GM23248 (cell line): ENCODE data around the gene FAM110D.

ENCODE experiments used
- EZH2 ChIP-seq: fragments of 200-600 bp; sonication (generic); IDR thresholded peaks from 2 replicates; pipeline ENCODE4 v1.6.1; 2018; ENCODE audit warnings: antibody characterized with exemption, mild to moderate bottlenecking; ENCODE audit not compliant: insufficient read depth, poor library complexity, severe bottlenecking
- EZH2phosphoT487 ChIP-seq: fragments of 200-600 bp; sonication (generic); IDR thresholded peaks from 2 replicates; pipeline ENCODE4 v1.6.1; 2018; ENCODE audit warnings: antibody characterized with exemption, moderate library complexity, mild to moderate bottlenecking, low read depth; ENCODE audit not compliant: insufficient read depth

DNA sequence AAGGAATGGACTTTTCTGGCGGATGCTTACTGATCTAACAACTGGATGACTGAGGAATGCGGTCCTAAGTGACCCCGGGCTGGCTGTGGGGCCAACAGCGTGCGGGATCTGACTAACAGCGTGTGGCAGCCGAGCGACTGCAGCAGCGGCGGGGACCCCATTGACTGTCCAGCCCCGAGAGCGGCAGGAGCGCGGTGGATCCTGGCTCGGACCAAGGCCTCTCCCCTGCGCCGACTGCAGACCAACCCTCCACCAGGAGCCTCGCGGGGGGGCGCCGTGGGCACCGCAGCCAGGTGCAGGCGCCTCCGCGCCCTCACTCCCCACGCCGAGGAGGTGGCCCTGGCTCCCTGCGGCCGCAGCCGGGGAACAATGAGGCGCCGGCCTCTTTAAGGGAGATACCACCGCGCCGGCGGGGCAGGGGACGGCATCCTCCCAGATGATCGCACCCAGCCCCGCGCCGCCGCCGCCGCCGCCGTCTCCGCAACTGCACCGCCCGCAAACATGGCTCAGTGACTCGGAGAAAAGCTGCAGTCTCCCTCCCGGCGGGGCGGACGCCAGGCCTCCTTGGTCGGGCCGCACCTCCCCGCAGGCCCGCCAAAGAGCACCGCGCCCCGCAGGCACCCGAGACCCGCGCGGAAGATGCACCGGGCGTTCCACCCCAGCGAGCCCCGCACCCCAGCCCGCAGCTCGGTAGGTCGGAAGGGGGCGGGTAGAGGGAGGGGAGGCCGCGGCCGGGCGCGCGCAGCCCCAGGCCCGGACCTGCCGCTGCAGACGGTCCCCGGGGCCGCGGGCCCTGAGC, 47.9 kb upstream of the FAM110D start:
- no peak for TF ChIP-seq EZH2
- TF ChIP-seq EZH2phosphoT487, result no peak
